Astrocyte (in vitro differentiated cells and primary cell): ENCODE results near the gene IQGAP1. TPM values are rescaled to one million over a fixed set of nuclear protein-coding genes. Genes with fewer than 3 reads are reported as not detected.

ENCODE experiments used
- DNase-seq: peaks from one replicate; pipeline ENCODE4 v3.0.0-alpha.2; 2010; ENCODE audit warnings: low read depth
- FAIRE-seq: peaks from 2 replicates; lab custom pipeline; 2011; peaks lifted over from hg19 to GRCh38; lab: Jason Lieb, UNC
- H2AFZ ChIP-seq: 2 replicates; pipeline ENCODE4 v1.6.0; 2012; ENCODE audit warnings: low read depth, low read length, inconsistent platforms
- H3K27ac ChIP-seq: 2 replicates; pipeline ENCODE4 v1.5.1; 2011; ENCODE audit warnings: low read depth, low read length, inconsistent platforms
- H3K27me3 ChIP-seq: 2 replicates; pipeline ENCODE4 v1.6.0; 2011; ENCODE audit warnings: low read length, inconsistent platforms; ENCODE audit not compliant: insufficient read depth
- H3K36me3 ChIP-seq: 2 replicates; pipeline ENCODE4 v1.5.1; 2011; ENCODE audit warnings: low read length, inconsistent platforms; ENCODE audit not compliant: insufficient read depth
- H3K4me1 ChIP-seq: 2 replicates; pipeline ENCODE4 v1.5.1; 2011; ENCODE audit warnings: low read length, inconsistent platforms; ENCODE audit not compliant: insufficient read depth
- H3K4me2 ChIP-seq: 2 replicates; pipeline ENCODE4 v1.6.0; 2012; ENCODE audit warnings: low read length, inconsistent platforms
- H3K4me3 ChIP-seq: 2 replicates; pipeline ENCODE4 v1.5.1; 2011; ENCODE audit warnings: low read depth, mild to moderate bottlenecking, low read length, inconsistent platforms; ENCODE audit not compliant: insufficient read depth
- H3K79me2 ChIP-seq: 2 replicates; pipeline ENCODE4 v1.6.0; 2012; ENCODE audit warnings: mild to moderate bottlenecking, low read length, inconsistent platforms; ENCODE audit not compliant: insufficient read depth
- H3K9ac ChIP-seq: 2 replicates; pipeline ENCODE4 v1.6.0; 2012; ENCODE audit warnings: mild to moderate bottlenecking, low read length, inconsistent platforms
- H3K9me3 ChIP-seq: 2 replicates; pipeline ENCODE4 v1.5.1; 2012; ENCODE audit warnings: low read depth, mild to moderate bottlenecking, low read length, inconsistent platforms; ENCODE audit not compliant: insufficient read depth
- H4K20me1 ChIP-seq: 2 replicates; pipeline ENCODE4 v1.6.0; 2012; ENCODE audit warnings: low read length, inconsistent platforms; ENCODE audit not compliant: insufficient read depth
- H3K27ac Mint-ChIP-seq: one replicate; pipeline ENCODE4 v1.8.0; 2021; ENCODE audit warnings: mild to moderate bottlenecking, mixed read lengths; ENCODE audit not compliant: unreplicated experiment
- H3K27me3 Mint-ChIP-seq: one replicate; pipeline ENCODE4 v1.8.0; 2021; ENCODE audit warnings: low read depth, mixed read lengths; ENCODE audit not compliant: unreplicated experiment
- H3K36me3 Mint-ChIP-seq: one replicate; pipeline ENCODE4 v1.8.0; 2021; ENCODE audit warnings: low read depth, mixed read lengths; ENCODE audit not compliant: unreplicated experiment
- H3K4me1 Mint-ChIP-seq: one replicate; pipeline ENCODE4 v1.8.0; 2021; ENCODE audit warnings: low read depth, mixed read lengths; ENCODE audit not compliant: unreplicated experiment
- H3K4me3 Mint-ChIP-seq: one replicate; pipeline ENCODE4 v1.8.0; 2021; ENCODE audit warnings: mild to moderate bottlenecking, moderate library complexity, mixed read lengths; ENCODE audit not compliant: unreplicated experiment
- H3K9me3 Mint-ChIP-seq: one replicate; pipeline ENCODE4 v1.8.0; 2021; ENCODE audit warnings: mild to moderate bottlenecking, mixed read lengths; ENCODE audit not compliant: unreplicated experiment
- EZH2 ChIP-seq: IDR thresholded peaks from 2 replicates; pipeline ENCODE4 v1.6.1; 2012; ENCODE audit warnings: mild to moderate bottlenecking, low read length, inconsistent platforms; ENCODE audit not compliant: insufficient read depth
- total RNA-seq: library from RNA; stranded (reverse); gene quantifications from 2 replicates; pipeline ENCODE4 v1.2.1, GENCODE V29; 2021
- TF ChIP-seq, protein P1 (sequence below): IDR thresholded peaks from 2 replicates; pipeline ENCODE4 v1.5.1; 2011; ENCODE audit warnings: low read depth, mild to moderate bottlenecking, inconsistent platforms, low read length, moderate library complexity; ENCODE audit not compliant: insufficient read depth

The IQGAP1 gene
- total RNA-seq, 1 donor from 2014 or later = 226 TPM

DNA sequence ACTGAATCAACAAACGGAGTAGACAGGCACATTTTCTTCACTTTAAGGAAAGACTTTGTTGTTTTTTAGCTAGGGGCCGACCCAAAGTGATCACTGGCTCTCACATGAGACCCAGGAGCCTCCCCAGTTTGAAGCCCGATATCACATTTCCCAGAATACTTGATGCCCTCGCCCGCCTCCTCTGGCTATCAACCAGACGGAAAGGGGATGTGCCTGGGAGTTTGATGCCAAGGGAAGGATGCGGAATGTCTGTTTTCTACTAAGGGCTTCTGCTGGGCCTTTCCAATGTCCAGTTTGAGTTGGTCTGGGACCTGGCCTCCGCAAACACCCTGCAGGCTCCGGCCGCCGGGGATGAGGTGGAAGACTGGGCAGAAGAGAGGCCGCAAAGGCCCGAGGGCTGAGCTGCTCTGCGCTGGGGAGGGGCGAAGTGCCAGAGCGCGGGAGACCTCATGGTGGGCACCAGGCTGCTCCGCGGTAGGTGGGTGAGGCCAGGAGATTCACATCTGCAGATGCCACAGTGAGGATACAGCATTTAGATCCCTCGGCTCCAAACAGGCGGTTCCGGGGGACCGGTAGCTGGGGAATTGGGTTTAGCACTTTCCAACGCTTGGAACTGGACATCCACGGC, 36.4 kb upstream of the IQGAP1 start:
- no peaks in the 10 kb centered on the region for H3K9me3 Mint-ChIP-seq
- peak overlapping the region; percentile 7 for H3K27ac Mint-ChIP-seq
- TF ChIP-seq, protein P1, sequence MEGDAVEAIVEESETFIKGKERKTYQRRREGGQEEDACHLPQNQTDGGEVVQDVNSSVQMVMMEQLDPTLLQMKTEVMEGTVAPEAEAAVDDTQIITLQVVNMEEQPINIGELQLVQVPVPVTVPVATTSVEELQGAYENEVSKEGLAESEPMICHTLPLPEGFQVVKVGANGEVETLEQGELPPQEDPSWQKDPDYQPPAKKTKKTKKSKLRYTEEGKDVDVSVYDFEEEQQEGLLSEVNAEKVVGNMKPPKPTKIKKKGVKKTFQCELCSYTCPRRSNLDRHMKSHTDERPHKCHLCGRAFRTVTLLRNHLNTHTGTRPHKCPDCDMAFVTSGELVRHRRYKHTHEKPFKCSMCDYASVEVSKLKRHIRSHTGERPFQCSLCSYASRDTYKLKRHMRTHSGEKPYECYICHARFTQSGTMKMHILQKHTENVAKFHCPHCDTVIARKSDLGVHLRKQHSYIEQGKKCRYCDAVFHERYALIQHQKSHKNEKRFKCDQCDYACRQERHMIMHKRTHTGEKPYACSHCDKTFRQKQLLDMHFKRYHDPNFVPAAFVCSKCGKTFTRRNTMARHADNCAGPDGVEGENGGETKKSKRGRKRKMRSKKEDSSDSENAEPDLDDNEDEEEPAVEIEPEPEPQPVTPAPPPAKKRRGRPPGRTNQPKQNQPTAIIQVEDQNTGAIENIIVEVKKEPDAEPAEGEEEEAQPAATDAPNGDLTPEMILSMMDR = no peak
- no peak for TF ChIP-seq EZH2
- Histone ChIP-seq H3K27me3 (no peaks in the 10 kb centered on the region), H3K4me2 (peak overlapping the region; percentile 95), H3K4me3 (peak overlapping the region; percentile 71), H3K27ac (no peak overlapping the region), H3K9ac (peak overlapping the region; percentile 81), H3K79me2 (no peaks in the 10 kb centered on the region), H4K20me1 (no peaks in the 10 kb centered on the region), H3K36me3 (no peaks in the 10 kb centered on the region), H2AFZ (peak overlapping the region; percentile 80), H3K4me1 (peaks cover 5% of the 10 kb centered on the region), H3K9me3 (no peaks in the 10 kb centered on the region)
- peaks cover 2% of the 10 kb centered on the region for H3K36me3 Mint-ChIP-seq
- DNase-seq = no peak
- peak overlapping the region; percentile 89 for H3K4me3 Mint-ChIP-seq
- peaks cover 4% of the 10 kb centered on the region for H3K27me3 Mint-ChIP-seq
- peaks cover 8% of the 10 kb centered on the region for H3K4me1 Mint-ChIP-seq
- no peak for FAIRE-seq

DNA sequence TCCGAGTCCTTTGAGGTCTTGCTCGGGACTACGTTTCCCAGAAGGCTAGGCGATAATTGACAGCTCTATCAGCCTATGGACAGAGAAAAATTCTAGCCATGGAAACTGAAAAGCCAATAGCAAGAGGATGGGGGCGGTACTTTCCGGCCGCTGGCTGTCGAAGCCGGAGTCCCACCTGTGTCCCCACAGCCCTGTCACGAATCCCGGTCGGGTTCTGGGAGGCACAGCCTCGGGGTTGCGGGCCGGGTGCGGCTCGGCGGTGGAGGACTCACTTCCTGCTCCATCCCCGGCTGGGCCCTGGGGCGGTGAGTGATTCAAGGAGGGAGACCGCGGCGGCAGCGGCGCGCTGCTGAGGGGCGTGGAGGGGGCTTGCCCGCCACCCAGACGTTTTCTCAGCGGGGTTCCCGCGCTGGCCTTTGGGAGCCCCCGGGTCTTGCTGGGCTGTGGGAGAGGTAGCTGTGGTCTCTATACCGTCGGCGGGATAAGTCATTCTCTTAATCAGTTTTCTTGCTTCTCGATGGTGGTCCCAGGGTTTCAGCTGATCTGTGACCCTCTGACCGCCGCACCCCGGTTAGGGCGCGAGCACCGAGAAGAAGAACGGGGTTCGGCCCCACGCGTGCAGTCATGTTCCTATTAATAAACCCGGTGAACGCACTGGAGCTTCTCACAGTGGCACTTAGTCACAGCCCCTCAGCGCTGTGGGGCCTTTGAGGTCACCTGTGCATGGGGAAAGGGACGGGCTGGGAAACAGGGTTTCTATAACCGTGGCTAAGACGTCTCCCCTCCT, 35.7 kb upstream of the IQGAP1 start, which contains the start of gene ZNF774:
Gene ZNF774 (plus strand): TSS at position 178 of the 787 bp plus-strand sequence. CDS start 2,377 bp downstream, outside the sequence.
- Mint-ChIP-seq H3K27ac (peak within 1 kb of the TSS; percentile 7), H3K4me1 (peaks cover 8% of the 10 kb centered on the region)

More for the DNA sequence above, 35.7 kb upstream of the IQGAP1 start, which contains the start of gene ZNF774:
- no peaks in the 10 kb centered on the region for H3K9me3 Mint-ChIP-seq
- DNase-seq = peak; percentile 86
- no peaks in the 10 kb centered on the region for H3K36me3 ChIP-seq
- H3K4me3 Mint-ChIP-seq = peak within 1 kb of the TSS; percentile 89
- H3K9me3 ChIP-seq = no peaks in the 10 kb centered on the region
- peaks cover 4% of the 10 kb centered on the region for H3K27me3 Mint-ChIP-seq
- H3K36me3 Mint-ChIP-seq = peaks cover 2% of the 10 kb centered on the region
- peaks cover 5% of the 10 kb centered on the region for H3K4me1 ChIP-seq
- peak within 1 kb of the TSS; percentile 19 for H3K27ac ChIP-seq
- H4K20me1 ChIP-seq = no peaks in the 10 kb centered on the region
- peak within 1 kb of the TSS; percentile 71 for H3K4me3 ChIP-seq
- FAIRE-seq = peak; percentile 74
- no peaks in the 10 kb centered on the region for H3K27me3 ChIP-seq
- H3K4me2 ChIP-seq = peak within 1 kb of the TSS; percentile 95
- TF ChIP-seq, protein P1 = no peak
- no peak for TF ChIP-seq EZH2
- H3K9ac ChIP-seq = peak within 1 kb of the TSS; percentile 81
- no peaks in the 10 kb centered on the region for H3K79me2 ChIP-seq
- H2AFZ ChIP-seq = peak within 1 kb of the TSS; percentile 80
